ENCODE results near the gene PHKA1. TPM values are rescaled to one million over a fixed set of nuclear protein-coding genes. Genes with fewer than 3 reads are reported as not detected.

PHKA1 gene
- polyA plus RNA-seq, 2 of the 4 experiments (the other 2 are of a cell fraction) = 18.3 to 35.4 TPM

- TF ChIP-seq, protein P1, sequence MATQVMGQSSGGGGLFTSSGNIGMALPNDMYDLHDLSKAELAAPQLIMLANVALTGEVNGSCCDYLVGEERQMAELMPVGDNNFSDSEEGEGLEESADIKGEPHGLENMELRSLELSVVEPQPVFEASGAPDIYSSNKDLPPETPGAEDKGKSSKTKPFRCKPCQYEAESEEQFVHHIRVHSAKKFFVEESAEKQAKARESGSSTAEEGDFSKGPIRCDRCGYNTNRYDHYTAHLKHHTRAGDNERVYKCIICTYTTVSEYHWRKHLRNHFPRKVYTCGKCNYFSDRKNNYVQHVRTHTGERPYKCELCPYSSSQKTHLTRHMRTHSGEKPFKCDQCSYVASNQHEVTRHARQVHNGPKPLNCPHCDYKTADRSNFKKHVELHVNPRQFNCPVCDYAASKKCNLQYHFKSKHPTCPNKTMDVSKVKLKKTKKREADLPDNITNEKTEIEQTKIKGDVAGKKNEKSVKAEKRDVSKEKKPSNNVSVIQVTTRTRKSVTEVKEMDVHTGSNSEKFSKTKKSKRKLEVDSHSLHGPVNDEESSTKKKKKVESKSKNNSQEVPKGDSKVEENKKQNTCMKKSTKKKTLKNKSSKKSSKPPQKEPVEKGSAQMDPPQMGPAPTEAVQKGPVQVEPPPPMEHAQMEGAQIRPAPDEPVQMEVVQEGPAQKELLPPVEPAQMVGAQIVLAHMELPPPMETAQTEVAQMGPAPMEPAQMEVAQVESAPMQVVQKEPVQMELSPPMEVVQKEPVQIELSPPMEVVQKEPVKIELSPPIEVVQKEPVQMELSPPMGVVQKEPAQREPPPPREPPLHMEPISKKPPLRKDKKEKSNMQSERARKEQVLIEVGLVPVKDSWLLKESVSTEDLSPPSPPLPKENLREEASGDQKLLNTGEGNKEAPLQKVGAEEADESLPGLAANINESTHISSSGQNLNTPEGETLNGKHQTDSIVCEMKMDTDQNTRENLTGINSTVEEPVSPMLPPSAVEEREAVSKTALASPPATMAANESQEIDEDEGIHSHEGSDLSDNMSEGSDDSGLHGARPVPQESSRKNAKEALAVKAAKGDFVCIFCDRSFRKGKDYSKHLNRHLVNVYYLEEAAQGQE (IDR thresholded peaks at IDR 0.05) = no peak
Measured at GRCh38 chrX:72532366-72532765, 181.7 kb downstream of the PHKA1 start (continued).

Small RNA genes within 50 kb of the gene (small RNA-seq; reads per million reads assigned to genes)
- gene BX295541.1 (0 reads per million in 6 experiments), gene RF00012 (0 reads per million in 6 experiments), gene RNU1-112P (0 to 12.9 (median 0.08) reads per million in 6 experiments)

Other genes with a start within 250 kb of the PHKA1 start
- gene HDAC8, start 141.5 kb downstream of the PHKA1 start, polyA plus RNA-seq (2011; rRNA removed) = 37.0 and 38.3 TPM in 2 replicates
- gene HDAC8, start 141.5 kb downstream of the PHKA1 start, polyA plus RNA-seq (2017; fragmentation: RNase III; extraction: RNeasy Plus Mini Kit Qiagen cat#74134 plus additional on column Dnase treatment) = 28.6 to 29.3 TPM (median 28.7 TPM) in 3 replicates
- gene DMRTC1B, start 62.6 kb upstream of the PHKA1 start, polyA plus RNA-seq (2011; rRNA removed) = 0.10 TPM in 1 of 2 replicates, not detected in the other
- gene DMRTC1B, start 62.6 kb upstream of the PHKA1 start, polyA plus RNA-seq (2017; fragmentation: RNase III; extraction: RNeasy Plus Mini Kit Qiagen cat#74134 plus additional on column Dnase treatment) = not detected in 3 replicates
- not detected in 2 replicates for gene FAM236B, start 68.4 kb upstream of the PHKA1 start, polyA plus RNA-seq (2011; rRNA removed)
- not detected in 3 replicates for gene FAM236B, start 68.4 kb upstream of the PHKA1 start, polyA plus RNA-seq (2017; fragmentation: RNase III; extraction: RNeasy Plus Mini Kit Qiagen cat#74134 plus additional on column Dnase treatment)
- gene FAM236D, start 93.9 kb upstream of the PHKA1 start, polyA plus RNA-seq (2011; rRNA removed) = not detected in 2 replicates
- gene FAM236D, start 93.9 kb upstream of the PHKA1 start, polyA plus RNA-seq (2017; fragmentation: RNase III; extraction: RNeasy Plus Mini Kit Qiagen cat#74134 plus additional on column Dnase treatment) = not detected in 3 replicates
- gene FAM236C, start 198.3 kb upstream of the PHKA1 start, polyA plus RNA-seq (2011; rRNA removed) = not detected in 2 replicates
- gene FAM236C, start 198.3 kb upstream of the PHKA1 start, polyA plus RNA-seq (2017; fragmentation: RNase III; extraction: RNeasy Plus Mini Kit Qiagen cat#74134 plus additional on column Dnase treatment) = not detected in 3 replicates
- not detected in 2 replicates for gene FAM236A, start 223.9 kb upstream of the PHKA1 start, polyA plus RNA-seq (2011; rRNA removed)
- gene FAM236A, start 223.9 kb upstream of the PHKA1 start, polyA plus RNA-seq (2017; fragmentation: RNase III; extraction: RNeasy Plus Mini Kit Qiagen cat#74134 plus additional on column Dnase treatment) = not detected in 3 replicates
- gene DMRTC1, start 229.5 kb upstream of the PHKA1 start, polyA plus RNA-seq (2011; rRNA removed) = not detected in 2 replicates
- gene DMRTC1, start 229.5 kb upstream of the PHKA1 start, polyA plus RNA-seq (2017; fragmentation: RNase III; extraction: RNeasy Plus Mini Kit Qiagen cat#74134 plus additional on column Dnase treatment) = 0.15 TPM in 1 of 3 replicates, not detected in the others